Measurements from ENCODE around the gene GNAL.

The GNAL gene

GRCh38 chr18:11874676-11875075 lies 185.6 kb downstream of the GNAL start:
- Histone ChIP-seq H3K4me1 (ENCODE audit: control insufficient read depth, insufficient read depth, low read length) (peaks cover 6% of the 10 kb centered on the region; the same call in 1 of the 2 replicates), H3K4me3 (ENCODE audit: low read depth, low read length) (no peak overlapping the region), H3K27ac (ENCODE audit: low read depth, low read length) (no peak overlapping the region), H3K27me3 (ENCODE audit: control insufficient read depth, insufficient read depth, low read length) (no peaks in the 10 kb centered on the region), H3K9me3 (ENCODE audit: control insufficient read depth, insufficient read depth, low read depth, low read length) (peaks cover 4% of the 10 kb centered on the region; the same call in 1 of the 2 replicates), H3K9ac (ENCODE audit: low read length) (no peak overlapping the region), H3K36me3 (ENCODE audit: control insufficient read depth, insufficient read depth, low read length) (peaks cover 29% of the 10 kb centered on the region)

GRCh38 chr18:11877497-11878135 lies 188.6 kb downstream of the GNAL start:
- Histone ChIP-seq H3K36me3 (ENCODE audit: control insufficient read depth, insufficient read depth, low read length) (peaks cover 43% of the 10 kb centered on the region), H3K9ac (ENCODE audit: low read length) (no peak overlapping the region), H3K9me3 (ENCODE audit: control insufficient read depth, insufficient read depth, low read depth, low read length) (peaks cover 4% of the 10 kb centered on the region; the same call in 1 of the 2 replicates), H3K4me1 (ENCODE audit: control insufficient read depth, insufficient read depth, low read length) (peaks cover 6% of the 10 kb centered on the region; the same call in 1 of the 2 replicates), H3K27ac (ENCODE audit: low read depth, low read length) (no peak overlapping the region), H3K27me3 (ENCODE audit: control insufficient read depth, insufficient read depth, low read length) (no peaks in the 10 kb centered on the region), H3K4me3 (ENCODE audit: low read depth, low read length) (no peak overlapping the region)

DNA sequence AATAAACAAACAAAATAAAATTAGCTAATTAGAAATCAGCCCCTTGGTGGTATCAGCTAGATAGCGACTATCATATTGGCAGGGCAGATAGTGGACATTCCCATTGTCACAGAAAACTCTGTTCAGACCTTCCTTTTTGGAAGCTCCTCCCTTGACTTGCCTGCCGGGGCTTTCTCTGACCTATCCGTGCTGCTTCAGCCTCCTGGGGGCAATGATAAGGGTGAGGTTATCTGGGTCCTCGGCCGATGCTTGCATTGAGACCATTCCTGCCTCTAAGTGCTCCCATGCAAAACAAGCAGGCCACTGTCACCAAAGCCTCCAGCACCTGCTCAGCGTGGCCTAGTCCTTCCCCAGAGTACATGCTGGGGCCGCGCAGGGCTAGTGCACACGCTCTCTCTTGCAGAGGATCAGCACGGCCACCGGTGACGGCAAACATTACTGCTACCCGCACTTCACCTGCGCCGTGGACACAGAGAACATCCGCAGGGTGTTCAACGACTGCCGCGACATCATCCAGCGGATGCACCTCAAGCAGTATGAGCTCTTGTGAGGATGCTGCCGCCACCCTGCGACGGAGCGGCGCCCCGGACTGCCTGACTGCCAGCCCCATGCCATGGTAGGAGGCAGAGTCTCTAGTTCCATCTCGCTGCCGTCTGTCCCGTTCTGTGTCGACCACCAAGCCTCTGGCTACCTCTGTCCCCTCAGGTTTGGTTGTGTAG lies 191.7 kb downstream of the GNAL start:
- no peaks in the 10 kb centered on the region for H3K27me3 ChIP-seq (ENCODE audit: control insufficient read depth, insufficient read depth, low read length)
- H3K36me3 ChIP-seq (ENCODE audit: control insufficient read depth, insufficient read depth, low read length) = peaks cover 48% of the 10 kb centered on the region
- no peak overlapping the region for H3K4me3 ChIP-seq (ENCODE audit: low read depth, low read length)
- H3K9ac ChIP-seq (ENCODE audit: low read length) = no peak overlapping the region
- H3K9me3 ChIP-seq (ENCODE audit: control insufficient read depth, insufficient read depth, low read depth, low read length) = no peaks in the 10 kb centered on the region
- H3K4me1 ChIP-seq (ENCODE audit: control insufficient read depth, insufficient read depth, low read length) = peaks cover 6% of the 10 kb centered on the region; the same call in 1 of the 2 replicates
- no peak overlapping the region for H3K27ac ChIP-seq (ENCODE audit: low read depth, low read length)

DNA sequence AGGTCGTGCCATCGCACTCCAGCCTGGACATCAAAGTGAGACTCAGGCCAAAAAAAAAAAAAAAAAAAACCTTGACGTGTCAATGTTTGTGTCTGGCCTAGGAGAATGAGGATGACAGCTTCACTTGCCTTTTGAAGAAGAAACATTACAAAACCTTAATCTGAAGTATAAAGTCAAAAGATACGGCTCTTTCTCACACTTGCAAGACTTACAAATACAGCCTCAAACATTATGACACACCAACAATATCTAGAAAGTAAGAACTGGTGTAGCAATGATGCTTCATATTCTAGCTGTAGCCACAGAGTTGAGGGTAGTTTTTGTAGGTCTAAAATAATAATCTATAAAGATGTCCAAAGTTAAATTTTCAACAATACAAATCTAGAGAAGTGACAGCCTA lies 193.6 kb downstream of the GNAL start:
- Histone ChIP-seq H3K27ac (ENCODE audit: low read depth, low read length) (no peak overlapping the region), H3K9me3 (ENCODE audit: control insufficient read depth, insufficient read depth, low read depth, low read length) (no peaks in the 10 kb centered on the region), H3K4me3 (ENCODE audit: low read depth, low read length) (no peak overlapping the region), H3K27me3 (ENCODE audit: control insufficient read depth, insufficient read depth, low read length) (no peaks in the 10 kb centered on the region), H3K4me1 (ENCODE audit: control insufficient read depth, insufficient read depth, low read length) (peaks cover 6% of the 10 kb centered on the region; the same call in 1 of the 2 replicates), H3K9ac (ENCODE audit: low read length) (no peak overlapping the region), H3K36me3 (ENCODE audit: control insufficient read depth, insufficient read depth, low read length) (peaks cover 47% of the 10 kb centered on the region)

DNA sequence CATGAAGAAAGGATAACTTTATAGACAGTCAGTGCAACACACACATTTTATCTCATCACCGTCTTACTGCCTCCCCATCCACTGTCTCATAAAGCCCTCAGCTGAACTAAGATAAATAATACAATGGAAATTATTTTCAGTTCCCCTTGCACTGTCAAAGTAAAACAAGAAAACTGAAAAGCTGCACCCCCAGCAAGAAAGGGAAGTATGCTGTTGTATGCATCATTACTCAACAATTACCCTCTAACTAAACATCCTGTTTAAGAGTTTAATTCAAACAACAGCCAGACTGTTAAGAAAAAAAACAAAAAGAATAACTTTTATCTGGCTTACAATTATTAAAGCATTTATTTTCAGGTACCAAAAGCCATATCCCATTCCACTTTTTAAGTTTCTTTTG lies 194.1 kb downstream of the GNAL start:
- H3K27ac ChIP-seq (ENCODE audit: low read depth, low read length) = no peak overlapping the region
- no peak overlapping the region for H3K4me3 ChIP-seq (ENCODE audit: low read depth, low read length)
- peaks cover 52% of the 10 kb centered on the region for H3K36me3 ChIP-seq (ENCODE audit: control insufficient read depth, insufficient read depth, low read length)
- peaks cover under 1% of the 10 kb centered on the region; the same call in 1 of the 2 replicates for H3K4me1 ChIP-seq (ENCODE audit: control insufficient read depth, insufficient read depth, low read length)
- H3K9me3 ChIP-seq (ENCODE audit: control insufficient read depth, insufficient read depth, low read depth, low read length) = no peaks in the 10 kb centered on the region
- no peaks in the 10 kb centered on the region for H3K27me3 ChIP-seq (ENCODE audit: control insufficient read depth, insufficient read depth, low read length)
- H3K9ac ChIP-seq (ENCODE audit: low read length) = no peak overlapping the region

GRCh38 chr18:11884396-11885030 lies 195.4 kb downstream of the GNAL start:
- H3K27me3 ChIP-seq (ENCODE audit: control insufficient read depth, insufficient read depth, low read length) = no peaks in the 10 kb centered on the region
- peaks cover 60% of the 10 kb centered on the region for H3K36me3 ChIP-seq (ENCODE audit: control insufficient read depth, insufficient read depth, low read length)
- no peaks in the 10 kb centered on the region for H3K9me3 ChIP-seq (ENCODE audit: control insufficient read depth, insufficient read depth, low read depth, low read length)
- no peaks in the 10 kb centered on the region for H3K4me1 ChIP-seq (ENCODE audit: control insufficient read depth, insufficient read depth, low read length)
- H3K27ac ChIP-seq (ENCODE audit: low read depth, low read length) = no peak overlapping the region
- H3K9ac ChIP-seq (ENCODE audit: low read length) = no peak overlapping the region
- H3K4me3 ChIP-seq (ENCODE audit: low read depth, low read length) = no peak overlapping the region

- H3K27ac ChIP-seq (ENCODE audit: low read depth, low read length) = no peak overlapping the region
- H3K36me3 ChIP-seq (ENCODE audit: control insufficient read depth, insufficient read depth, low read length) = peaks cover 62% of the 10 kb centered on the region
- H3K4me3 ChIP-seq (ENCODE audit: low read depth, low read length) = no peak overlapping the region
- H3K4me1 ChIP-seq (ENCODE audit: control insufficient read depth, insufficient read depth, low read length) = no peaks in the 10 kb centered on the region
- no peaks in the 10 kb centered on the region for H3K9me3 ChIP-seq (ENCODE audit: control insufficient read depth, insufficient read depth, low read depth, low read length)
- H3K9ac ChIP-seq (ENCODE audit: low read length) = no peak overlapping the region
- H3K27me3 ChIP-seq (ENCODE audit: control insufficient read depth, insufficient read depth, low read length) = no peaks in the 10 kb centered on the region
These were observed 196.3 kb downstream of the GNAL start for GRCh38 chr18:11885278-11885947.

- no peaks in the 10 kb centered on the region for H3K9me3 ChIP-seq (ENCODE audit: control insufficient read depth, insufficient read depth, low read depth, low read length)
- no peaks in the 10 kb centered on the region for H3K4me1 ChIP-seq (ENCODE audit: control insufficient read depth, insufficient read depth, low read length)
These were observed 197.6 kb downstream of the GNAL start for GRCh38 chr18:11886577-11887110.

DNA sequence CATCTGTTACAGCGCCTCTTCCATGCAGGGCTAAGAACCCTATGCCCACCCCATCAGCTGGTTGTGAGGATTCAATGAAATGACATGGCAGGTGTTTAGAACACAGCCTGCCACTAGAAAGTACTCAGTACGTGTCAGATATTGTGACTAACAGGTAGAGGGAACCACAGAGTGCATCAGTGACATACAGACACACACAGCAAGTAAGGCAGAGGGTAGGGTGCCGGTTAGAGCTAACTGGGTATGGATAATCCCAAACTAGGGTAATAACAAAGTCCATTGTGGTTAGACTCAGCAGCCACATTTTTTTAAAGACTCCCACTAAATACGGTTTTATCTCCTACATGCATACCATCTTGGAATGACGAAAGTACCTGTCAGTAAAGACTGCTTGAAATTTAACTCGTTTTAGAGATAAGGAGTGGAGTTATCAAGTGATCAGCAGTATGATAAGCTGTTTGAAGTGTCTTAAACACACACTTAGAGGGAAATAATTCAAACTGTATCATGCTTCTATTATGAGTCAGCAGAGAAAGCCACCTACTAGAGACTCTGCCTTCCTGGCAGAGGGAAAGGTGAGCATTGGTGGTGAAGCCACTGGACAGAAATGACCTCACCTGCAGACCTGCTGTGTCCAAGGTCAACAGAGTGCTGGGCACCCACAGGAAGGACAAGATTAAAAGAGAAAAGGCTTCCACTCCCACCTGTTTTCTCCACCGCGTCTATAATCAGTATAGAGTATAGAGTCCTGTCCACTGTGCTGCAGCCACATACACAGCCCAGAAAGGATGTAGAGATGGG lies 198.5 kb downstream of the GNAL start:
- H3K4me1 ChIP-seq (ENCODE audit: control insufficient read depth, insufficient read depth, low read length) = no peaks in the 10 kb centered on the region
- peaks cover 51% of the 10 kb centered on the region for H3K36me3 ChIP-seq (ENCODE audit: control insufficient read depth, insufficient read depth, low read length)
- H3K27me3 ChIP-seq (ENCODE audit: control insufficient read depth, insufficient read depth, low read length) = no peaks in the 10 kb centered on the region
- H3K27ac ChIP-seq (ENCODE audit: low read depth, low read length) = no peak overlapping the region
- H3K4me3 ChIP-seq (ENCODE audit: low read depth, low read length) = no peak overlapping the region
- H3K9ac ChIP-seq (ENCODE audit: low read length) = no peak overlapping the region
- no peaks in the 10 kb centered on the region for H3K9me3 ChIP-seq (ENCODE audit: control insufficient read depth, insufficient read depth, low read depth, low read length)

More at GRCh38 chr18:11886577-11887110, 197.6 kb downstream of the GNAL start:
- Histone ChIP-seq H3K9ac (ENCODE audit: low read length) (no peak overlapping the region), H3K27me3 (ENCODE audit: control insufficient read depth, insufficient read depth, low read length) (no peaks in the 10 kb centered on the region), H3K36me3 (ENCODE audit: control insufficient read depth, insufficient read depth, low read length) (peaks cover 55% of the 10 kb centered on the region), H3K27ac (ENCODE audit: low read depth, low read length) (no peak overlapping the region), H3K4me3 (ENCODE audit: low read depth, low read length) (no peak overlapping the region)

DNA sequence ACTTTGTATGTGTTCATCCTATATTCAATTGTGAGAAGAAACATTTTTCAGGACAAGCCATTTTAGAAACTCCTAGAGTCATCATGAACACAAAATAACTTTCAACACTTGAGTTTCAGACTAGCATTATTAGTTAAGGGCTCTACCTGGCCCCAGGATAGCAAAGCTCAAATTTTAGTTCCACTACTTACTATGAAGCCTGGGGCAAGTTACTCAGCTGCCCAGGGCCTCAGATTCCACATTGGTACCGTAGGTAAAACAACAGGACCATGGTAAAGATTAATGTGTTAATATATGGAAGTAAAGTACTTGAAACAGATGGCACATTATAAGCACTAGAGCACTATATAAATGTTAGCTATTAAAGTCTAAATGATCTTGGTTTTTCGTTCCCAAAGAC lies 199.7 kb downstream of the GNAL start:
- Histone ChIP-seq H3K27ac (ENCODE audit: low read depth, low read length) (no peak overlapping the region), H3K9ac (ENCODE audit: low read length) (no peak overlapping the region), H3K4me1 (ENCODE audit: control insufficient read depth, insufficient read depth, low read length) (no peaks in the 10 kb centered on the region), H3K27me3 (ENCODE audit: control insufficient read depth, insufficient read depth, low read length) (no peaks in the 10 kb centered on the region), H3K4me3 (ENCODE audit: low read depth, low read length) (no peak overlapping the region), H3K36me3 (ENCODE audit: control insufficient read depth, insufficient read depth, low read length) (peaks cover 48% of the 10 kb centered on the region), H3K9me3 (ENCODE audit: control insufficient read depth, insufficient read depth, low read depth, low read length) (no peaks in the 10 kb centered on the region)
